H1 (cell line): ENCODE results near the gene ATF7IP2. TPM values are rescaled to one million over a fixed set of nuclear protein-coding genes. Genes with fewer than 3 reads are reported as not detected.
A peak's percentile ranks its signal among the peaks of the same experiment; 100 is the strongest.

Experiments used
- CTCF ChIA-PET: fragments of 300-600 bp; sonication (Branson Sonifier 250); formaldehyde crosslinking; loops from one replicate; lab custom pipeline; 2021; ENCODE audit not compliant: partially characterized antibody; lab: Charles Lee
- POLR2A ChIA-PET: fragments of 300-600 bp; sonication (Branson Sonifier 250); formaldehyde crosslinking; loops from one replicate; lab custom pipeline; 2021; ENCODE audit warnings: inconsistent platforms; ENCODE audit not compliant: partially characterized antibody; lab: Charles Lee
- DNase-seq, 2 experiments: peaks; one replicate each; pipeline versions ENCODE4 v3.0.0 to v3.0.0-alpha.2; 2010 to 2022; ENCODE audit warnings: low spot score in 2 of 2, low read depth in 1 of 2, mixed read lengths in 1 of 2
- FAIRE-seq: peaks from 2 replicates; lab custom pipeline; 2011; peaks lifted over from hg19 to GRCh38; lab: Jason Lieb, UNC
- H2AFZ ChIP-seq: 2 replicates; pipeline ENCODE4 v1.8.1; 2012; ENCODE audit warnings: low read length, inconsistent platforms
- H2AK5ac ChIP-seq: 2 replicates; pipeline ENCODE4 v1.6.1; 2013; ENCODE audit warnings: low read depth, low read length
- H2BK120ac ChIP-seq: replicated peaks from 2 replicates; pipeline ENCODE3; 2013; ENCODE audit warnings: low read depth, low read length, inconsistent platforms
- H2BK12ac ChIP-seq: 2 replicates; pipeline ENCODE4 v1.6.1; 2013; ENCODE audit warnings: low read depth, low read length
- H2BK15ac ChIP-seq: 2 replicates; pipeline ENCODE4 v1.6.1; 2013; ENCODE audit warnings: low read length
- H2BK20ac ChIP-seq: 2 replicates; pipeline ENCODE4 v1.6.1; 2013; ENCODE audit warnings: low read length
- H2BK5ac ChIP-seq: 2 replicates; pipeline ENCODE4 v1.6.1; 2013; ENCODE audit warnings: low read depth, low read length
- H3K14ac ChIP-seq: 2 replicates; pipeline ENCODE4 v1.6.1; 2013; ENCODE audit warnings: inconsistent platforms; ENCODE audit not compliant: insufficient read length
- H3K18ac ChIP-seq: 2 replicates; pipeline ENCODE4 v1.6.1; 2013; ENCODE audit warnings: low read length; ENCODE audit errors: extremely low read depth
- H3K23ac ChIP-seq: 2 replicates; pipeline ENCODE4 v1.6.1; 2013; ENCODE audit warnings: inconsistent platforms; ENCODE audit not compliant: insufficient read length
- H3K23me2 ChIP-seq: 2 replicates; pipeline ENCODE4 v1.6.1; 2013; ENCODE audit warnings: low read depth, low read length
- H3K27ac ChIP-seq: 2 replicates; pipeline ENCODE4 v1.6.1; 2011; ENCODE audit warnings: low read depth, low read length, inconsistent platforms
- H3K27me3 ChIP-seq, 4 experiments: replicated peaks in 1 of 4; 1 replicate in 1 of 4; 2 replicates in 3 of 4; pipeline versions ENCODE4 v1.6.1 to v1.8.1; 2011 to 2013; ENCODE audit warnings: low read length in 3 of 4, mild to moderate bottlenecking in 3 of 4, inconsistent platforms in 2 of 4, mixed read lengths in 2 of 4, moderate library complexity in 1 of 4; ENCODE audit not compliant: control insufficient read depth in 3 of 4, insufficient read depth in 3 of 4; ENCODE audit errors: extremely low read depth in 1 of 4
- H3K36me3 ChIP-seq, 4 experiments: 2 replicates each; pipeline versions ENCODE4 v1.6.1 to v1.8.1; 2011 to 2013; ENCODE audit warnings: mild to moderate bottlenecking in 4 of 4, low read length in 3 of 4, moderate library complexity in 2 of 4, control low read depth in 1 of 4, inconsistent platforms in 1 of 4; ENCODE audit not compliant: insufficient read depth in 4 of 4, control insufficient read depth in 2 of 4
- H3K4ac ChIP-seq: replicated peaks from 2 replicates; pipeline ENCODE3; 2013; ENCODE audit warnings: low read length, low read depth, mixed read lengths, inconsistent platforms; ENCODE audit not compliant: insufficient read length
- H3K4me1 ChIP-seq, 4 experiments: replicated peaks in 1 of 4; 1 replicate in 1 of 4; 2 replicates in 3 of 4; pipeline versions ENCODE4 v1.6.1 to v1.8.1; 2011 to 2013; ENCODE audit warnings: low read length in 3 of 4, inconsistent platforms in 2 of 4, mixed read lengths in 1 of 4; ENCODE audit not compliant: insufficient read depth in 4 of 4, control insufficient read depth in 3 of 4
- H3K4me2 ChIP-seq, 2 experiments: 2 replicates each; pipeline versions ENCODE4 v1.6.1 to v1.8.1; 2011 to 2013; ENCODE audit warnings: low read depth in 2 of 2, low read length in 2 of 2, control low read depth in 1 of 2, inconsistent platforms in 1 of 2, mild to moderate bottlenecking in 1 of 2; ENCODE audit not compliant: insufficient read depth in 1 of 2
- H3K4me3 ChIP-seq, 4 experiments: fragments of 200-600, 300-600 bp in 1 of 4; sonication (generic), shearing (Covaris generic), sonication (Bioruptor Twin) in 1 of 4; 2 replicates each; pipeline versions ENCODE4 v1.5.1 to v1.8.1; 2011 to 2016; ENCODE audit warnings: low read length in 4 of 4, low read depth in 3 of 4, control low read depth in 2 of 4, inconsistent platforms in 2 of 4, mild to moderate bottlenecking in 2 of 4, mixed read lengths in 1 of 4, moderate library complexity in 1 of 4; ENCODE audit not compliant: insufficient read depth in 2 of 4; ENCODE audit errors: extremely low read depth in 1 of 4
- H3K56ac ChIP-seq: replicated peaks from 2 replicates; pipeline ENCODE3; 2013; ENCODE audit warnings: low read depth, mild to moderate bottlenecking, mixed read lengths, low read length, inconsistent platforms; ENCODE audit not compliant: insufficient read length
- H3K79me1 ChIP-seq: 2 replicates; pipeline ENCODE4 v1.6.1; 2013; ENCODE audit warnings: low read depth, low read length, control low read depth
- H3K79me2 ChIP-seq, 2 experiments: 2 replicates each; pipeline versions ENCODE4 v1.6.1 to v1.8.1; 2012 to 2013; ENCODE audit warnings: low read length in 2 of 2, mild to moderate bottlenecking in 2 of 2, inconsistent platforms in 1 of 2; ENCODE audit not compliant: insufficient read depth in 2 of 2, control insufficient read depth in 1 of 2
- H3K9ac ChIP-seq, 4 experiments: replicated peaks in 1 of 4; 1 replicate in 1 of 4; 2 replicates in 3 of 4; pipeline versions ENCODE4 v1.6.1 to v1.8.1; 2011 to 2013; ENCODE audit warnings: low read depth in 3 of 4, low read length in 3 of 4, control low read depth in 2 of 4, mild to moderate bottlenecking in 2 of 4, moderate library complexity in 2 of 4, inconsistent platforms in 1 of 4; ENCODE audit errors: extremely low read depth in 1 of 4
- H3K9me3 ChIP-seq, 2 experiments: 2 replicates each; pipeline versions ENCODE4 v1.6.1 to v1.8.1; 2012 to 2013; ENCODE audit warnings: mild to moderate bottlenecking in 2 of 2, moderate library complexity in 2 of 2, control low read depth in 1 of 2, inconsistent platforms in 1 of 2, low read depth in 1 of 2, low read length in 1 of 2, mixed read lengths in 1 of 2; ENCODE audit not compliant: insufficient read depth in 2 of 2
- H4K20me1 ChIP-seq, 2 experiments: replicated peaks in 1 of 2; 2 replicates each; pipeline versions ENCODE3 to v1.8.1; 2011 to 2013; ENCODE audit warnings: inconsistent platforms in 2 of 2, low read length in 2 of 2, mild to moderate bottlenecking in 1 of 2; ENCODE audit not compliant: insufficient read depth in 2 of 2, control insufficient read depth in 1 of 2
- H4K5ac ChIP-seq: 2 replicates; pipeline ENCODE4 v1.6.1; 2013; ENCODE audit warnings: low read length, low read depth, mixed read lengths, inconsistent platforms; ENCODE audit not compliant: insufficient read length
- H4K8ac ChIP-seq: 2 replicates; pipeline ENCODE4 v1.8.0; 2013; ENCODE audit warnings: mild to moderate bottlenecking, moderate library complexity, low read length, inconsistent platforms; ENCODE audit not compliant: insufficient read depth; ENCODE audit errors: extremely low read depth
- H4K91ac ChIP-seq: replicated peaks from 2 replicates; pipeline ENCODE3; 2013; ENCODE audit warnings: low read length, mixed read lengths, inconsistent platforms; ENCODE audit not compliant: insufficient read length
- ATF3 ChIP-seq: IDR thresholded peaks from 2 replicates; pipeline ENCODE4 v1.6.1; 2011; ENCODE audit warnings: low read depth, mild to moderate bottlenecking, low read length; ENCODE audit not compliant: insufficient read depth
- BRCA1 ChIP-seq: IDR thresholded peaks from 2 replicates; pipeline ENCODE4 v1.6.1; 2012; ENCODE audit warnings: low read depth, low read length, improper control_type of control experiment
- EP300 ChIP-seq, 2 experiments: IDR thresholded peaks; 1 replicate in 1 of 2; 2 replicates in 1 of 2; pipeline ENCODE4 v1.6.1; 2011 to 2012; ENCODE audit warnings: low read depth in 2 of 2, low read length in 2 of 2, mild to moderate bottlenecking in 2 of 2, borderline replicate concordance in 1 of 2, inconsistent platforms in 1 of 2, moderate library complexity in 1 of 2
- GTF2F1 ChIP-seq: IDR thresholded peaks from 2 replicates; pipeline ENCODE4 v1.6.1; 2012; ENCODE audit warnings: low read depth, low read length, improper control_type of control experiment, borderline replicate concordance
- KDM5A ChIP-seq: fragments of 200-600 bp; IDR thresholded peaks from 2 replicates; pipeline ENCODE4 v1.7.1; 2012; ENCODE audit warnings: mild to moderate bottlenecking, low read length, inconsistent platforms, mixed read lengths
- NANOG ChIP-seq: IDR thresholded peaks from 2 replicates; pipeline ENCODE4 v1.6.1; 2011; ENCODE audit warnings: low read length, low read depth, mild to moderate bottlenecking, inconsistent platforms; ENCODE audit not compliant: insufficient read depth, poor library complexity, severe bottlenecking
- RBBP5 ChIP-seq: IDR thresholded peaks from 2 replicates; pipeline ENCODE4 v1.7.1; 2012; ENCODE audit warnings: low read depth, mild to moderate bottlenecking, inconsistent platforms, low read length, moderate library complexity, borderline replicate concordance
- SAP30 ChIP-seq: fragments of 300-600 bp; sonication (generic); IDR thresholded peaks from 2 replicates; pipeline ENCODE4 v1.7.1; 2012; ENCODE audit warnings: low read length, moderate library complexity, mild to moderate bottlenecking, inconsistent platforms; ENCODE audit not compliant: insufficient read depth, insufficient replicate concordance
- SIX5 ChIP-seq: IDR thresholded peaks from 2 replicates; pipeline ENCODE4 v1.6.1; 2011; ENCODE audit warnings: mild to moderate bottlenecking, low read depth, low read length
- SP4 ChIP-seq: IDR thresholded peaks from 2 replicates; pipeline ENCODE4 v1.6.1; 2012; ENCODE audit warnings: low read length, inconsistent platforms
- TAF1 ChIP-seq: IDR thresholded peaks from 2 replicates; pipeline ENCODE4 v1.6.1; 2011; ENCODE audit warnings: mild to moderate bottlenecking, low read depth, low read length
- ZNF274 ChIP-seq: IDR thresholded peaks from 2 replicates; pipeline ENCODE4 v1.7.0; 2012; ENCODE audit warnings: low read length, borderline replicate concordance; ENCODE audit errors: extremely low read depth
- WGBS, 2 experiments: shearing (Covaris generic) in 1 of 2; methylation state at CpG; one replicate each; pipeline versions ENCODE4 v1.1.6 to v1.1.7; 2013 to 2015; ENCODE audit warnings: low lambda C conversion rate in 2 of 2, mixed read lengths in 2 of 2, inconsistent platforms in 1 of 2, low coverage in 1 of 2, missing lambda C conversion rate in 1 of 2; ENCODE audit not compliant: insufficient replicate concordance in 2 of 2, insufficient coverage in 1 of 2, insufficient read length in 1 of 2; ENCODE audit errors: extremely low coverage in 1 of 2, missing lambda C conversion rate in 1 of 2; 5-methylcytosine and 5-hydroxymethylcytosine counted together
- polyA plus RNA-seq, 7 experiments: library from polyadenylated mRNA; depleted of rRNA in 3 of 7; stranded (reverse) in 5 of 7; unstranded in 2 of 7; fragments of >200 nt in 5 of 7; fragments of 200-250 nt in 2 of 7; gene quantifications; 1 replicate in 5 of 7; 2 replicates in 1 of 7; 4 replicates in 1 of 7; pipeline versions ENCODE4 v1.2.1 to v1.2.3, GENCODE V29; 2011 to 2013; ENCODE audit warnings: missing spikeins in 2 of 7, mixed read lengths in 2 of 7
- total RNA-seq: library from RNA; stranded (reverse); fragmentation: NEBNext Ultra II Directional; extraction: Animal tissue kit (Norgen Biotek cat#: 25700); gene quantifications from 2 replicates; pipeline ENCODE4 v1.2.1, GENCODE V29; 2021
- TF ChIP-seq, protein P1 (sequence below): IDR thresholded peaks from 2 replicates; pipeline ENCODE4 v1.6.1; 2012; ENCODE audit warnings: inconsistent platforms

Gene ATF7IP2
- total and polyA plus RNA-seq, 2 of the 8 experiments (the other 6 are each of a cell fraction or from before 2014, with no cell fraction given), result 28.7 to 32.8 TPM

GRCh38 chr16:10485159-10485558 is 99.3 kb downstream of the ATF7IP2 start:
- Histone ChIP-seq H3K4me2 (no peak overlapping the region), H3K4ac (no peak overlapping the region), H3K23me2 (peaks cover 1% of the 10 kb centered on the region; the same call in 1 of the 2 replicates), H4K20me1 (no peaks in the 10 kb centered on the region), H2BK120ac (no peak overlapping the region), H2BK5ac (no peak overlapping the region), H2BK20ac (peak overlapping the region; percentile 43; the same call in 1 of the 2 replicates), H3K79me1 (no peaks in the 10 kb centered on the region), H3K4me1 (no peaks in the 10 kb centered on the region), H3K79me2 (no peaks in the 10 kb centered on the region), H3K9ac (no peak overlapping the region), H2AFZ (no peak overlapping the region), H3K27ac (no peak overlapping the region), H2AK5ac (0 out of 2 replicates have a peak overlapping the region, but pooled peaks have one; percentile 1), H3K9me3 (no peaks in the 10 kb centered on the region; a peak in 1 of 4 replicates), H4K5ac (no peak overlapping the region), H3K36me3 (peaks cover 0 to 4% (median 2%) of the 10 kb centered on the region in 4 experiments; a peak in 3 of 8 replicates), H3K27me3 (no peaks in the 10 kb centered on the region), H4K8ac (no peak overlapping the region), H2BK15ac (no peak overlapping the region), H3K23ac (no peak overlapping the region), H3K18ac (no peak overlapping the region), H3K56ac (no peak overlapping the region), H2BK12ac (peak overlapping the region; percentile 13; the same call in 1 of the 2 replicates), H4K91ac (no peak overlapping the region), H3K14ac (no peak overlapping the region), H3K4me3 (no peak overlapping the region)
- ChIA-PET POLR2A (no interaction called here), CTCF (interaction anchor here (1.4 kb wide), 1 partner anchor 36 kb away, joined by 3 read pairs; no protein-coding TSS in a partner anchor)
- FAIRE-seq (no peak), DNase-seq (no peak)
- 86% methylated on average over 4 of the region's 4 CpGs; no CpG with 5 or more reads in 1 of the 2 experiments for WGBS, 2 experiments
- TF ChIP-seq ATF3 (no peak), KDM5A (no peak), GTF2F1 (no peak), RBBP5 (no peak), TAF1 (no peak), NANOG (no peak), EP300 (IDR thresholded peaks at IDR 0.05; ENCODE audit: borderline replicate concordance in 1 of 2, low read depth in 2 of 2, low read length in 2 of 2) (no peak), SAP30 (no peak), SP4 (no peak), SIX5 (no peak), BRCA1 (no peak), ZNF274 (no peak)
- TF ChIP-seq, protein P1, sequence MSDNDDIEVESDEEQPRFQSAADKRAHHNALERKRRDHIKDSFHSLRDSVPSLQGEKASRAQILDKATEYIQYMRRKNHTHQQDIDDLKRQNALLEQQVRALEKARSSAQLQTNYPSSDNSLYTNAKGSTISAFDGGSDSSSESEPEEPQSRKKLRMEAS, result no peak
